ENCODE measurements around the gene CIROP. TPM values are rescaled to one million over a fixed set of nuclear protein-coding genes. Genes with fewer than 3 reads are reported as not detected.

Gene CIROP, protein sequence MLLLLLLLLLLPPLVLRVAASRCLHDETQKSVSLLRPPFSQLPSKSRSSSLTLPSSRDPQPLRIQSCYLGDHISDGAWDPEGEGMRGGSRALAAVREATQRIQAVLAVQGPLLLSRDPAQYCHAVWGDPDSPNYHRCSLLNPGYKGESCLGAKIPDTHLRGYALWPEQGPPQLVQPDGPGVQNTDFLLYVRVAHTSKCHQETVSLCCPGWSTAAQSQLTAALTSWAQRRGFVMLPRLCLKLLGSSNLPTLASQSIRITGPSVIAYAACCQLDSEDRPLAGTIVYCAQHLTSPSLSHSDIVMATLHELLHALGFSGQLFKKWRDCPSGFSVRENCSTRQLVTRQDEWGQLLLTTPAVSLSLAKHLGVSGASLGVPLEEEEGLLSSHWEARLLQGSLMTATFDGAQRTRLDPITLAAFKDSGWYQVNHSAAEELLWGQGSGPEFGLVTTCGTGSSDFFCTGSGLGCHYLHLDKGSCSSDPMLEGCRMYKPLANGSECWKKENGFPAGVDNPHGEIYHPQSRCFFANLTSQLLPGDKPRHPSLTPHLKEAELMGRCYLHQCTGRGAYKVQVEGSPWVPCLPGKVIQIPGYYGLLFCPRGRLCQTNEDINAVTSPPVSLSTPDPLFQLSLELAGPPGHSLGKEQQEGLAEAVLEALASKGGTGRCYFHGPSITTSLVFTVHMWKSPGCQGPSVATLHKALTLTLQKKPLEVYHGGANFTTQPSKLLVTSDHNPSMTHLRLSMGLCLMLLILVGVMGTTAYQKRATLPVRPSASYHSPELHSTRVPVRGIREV
- total RNA-seq: not detected in 2 replicates

DNA sequence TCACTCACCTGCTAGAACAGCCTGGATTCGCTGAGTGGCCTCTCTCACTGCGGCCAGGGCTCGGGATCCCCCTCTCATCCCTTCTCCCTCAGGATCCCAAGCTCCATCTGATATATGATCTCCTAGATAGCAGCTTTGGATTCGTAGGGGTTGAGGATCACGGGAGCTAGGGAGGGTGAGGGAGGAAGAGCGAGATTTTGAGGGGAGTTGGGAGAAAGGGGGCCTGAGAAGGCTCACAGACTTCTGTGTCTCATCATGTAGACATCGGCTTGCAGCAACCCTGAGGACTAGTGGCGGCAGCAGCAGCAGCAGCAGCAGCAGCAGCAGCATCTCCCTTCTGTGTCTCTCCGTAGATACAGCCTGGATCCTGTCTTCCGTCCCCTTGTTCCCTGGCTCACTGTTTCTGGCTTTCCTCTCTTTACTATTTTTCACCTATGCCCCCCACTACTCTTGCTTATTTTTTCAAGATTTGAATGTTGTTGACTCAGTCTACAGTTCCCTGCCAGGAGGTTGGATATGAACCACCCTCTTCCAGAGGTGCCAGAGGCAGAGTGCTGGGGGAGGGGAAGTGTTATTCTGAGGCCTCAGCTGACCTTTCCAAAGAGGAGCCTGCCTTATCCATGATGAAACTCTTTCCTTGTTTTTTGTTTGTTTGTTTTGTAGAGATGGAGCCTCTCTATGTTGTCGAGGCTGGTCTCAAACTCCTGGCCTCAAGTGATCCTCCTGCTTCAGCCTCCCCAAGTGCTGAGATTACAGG, at the start of gene CIROP:
Gene CIROP, minus strand, starts transcription at position 399 of the 757 bp plus-strand sequence. Its CDS starts 69 bp downstream, at position 330.

DNA sequence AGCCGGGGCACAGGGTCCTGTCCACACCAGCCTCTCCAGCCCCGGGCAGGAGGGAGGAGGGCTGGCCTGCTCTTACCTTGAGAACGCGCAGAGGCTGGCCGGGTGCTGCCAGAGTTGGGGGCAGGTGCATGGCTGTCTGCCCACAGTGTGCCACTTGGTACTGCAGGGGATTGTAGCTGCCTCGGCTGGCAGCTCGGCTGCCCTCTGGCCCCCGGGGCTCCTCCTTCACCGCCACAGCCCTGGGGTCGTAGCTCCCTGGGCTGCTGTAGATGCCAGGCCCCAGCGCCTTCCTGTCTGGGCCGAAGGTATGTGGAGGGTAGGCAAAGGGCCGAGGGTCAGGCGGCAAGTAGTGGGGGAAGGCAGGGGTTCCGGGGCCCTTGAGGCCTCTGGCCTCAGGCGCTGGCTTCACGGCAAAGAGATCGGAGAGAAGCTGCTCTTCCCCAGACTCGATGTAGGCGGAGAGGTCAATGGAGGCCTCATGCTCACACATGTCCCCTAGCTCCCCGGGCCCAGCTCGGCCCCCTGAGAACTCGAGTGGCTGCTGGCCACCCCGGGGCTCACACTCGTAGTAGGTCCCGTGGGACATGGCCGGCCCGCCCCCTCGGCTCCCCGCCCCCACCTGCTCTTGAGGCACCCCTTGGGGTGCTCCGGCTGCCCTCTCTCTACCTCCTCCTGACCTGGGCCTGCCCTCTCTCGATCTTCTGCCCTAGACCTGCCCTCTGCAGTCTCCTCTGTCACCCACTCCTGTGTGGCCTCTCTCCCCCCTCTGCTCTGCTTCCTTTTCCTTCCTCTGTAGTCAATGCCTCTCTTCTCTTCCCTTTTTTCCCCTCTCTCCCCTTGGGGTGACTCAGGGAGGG, 13.9 kb upstream of the CIROP start, which contains the start of gene CEBPE:
Gene CEBPE, minus strand, starts transcription at position 750 of the 857 bp plus-strand sequence. Its CDS starts 164 bp downstream, at position 586.

DNA sequence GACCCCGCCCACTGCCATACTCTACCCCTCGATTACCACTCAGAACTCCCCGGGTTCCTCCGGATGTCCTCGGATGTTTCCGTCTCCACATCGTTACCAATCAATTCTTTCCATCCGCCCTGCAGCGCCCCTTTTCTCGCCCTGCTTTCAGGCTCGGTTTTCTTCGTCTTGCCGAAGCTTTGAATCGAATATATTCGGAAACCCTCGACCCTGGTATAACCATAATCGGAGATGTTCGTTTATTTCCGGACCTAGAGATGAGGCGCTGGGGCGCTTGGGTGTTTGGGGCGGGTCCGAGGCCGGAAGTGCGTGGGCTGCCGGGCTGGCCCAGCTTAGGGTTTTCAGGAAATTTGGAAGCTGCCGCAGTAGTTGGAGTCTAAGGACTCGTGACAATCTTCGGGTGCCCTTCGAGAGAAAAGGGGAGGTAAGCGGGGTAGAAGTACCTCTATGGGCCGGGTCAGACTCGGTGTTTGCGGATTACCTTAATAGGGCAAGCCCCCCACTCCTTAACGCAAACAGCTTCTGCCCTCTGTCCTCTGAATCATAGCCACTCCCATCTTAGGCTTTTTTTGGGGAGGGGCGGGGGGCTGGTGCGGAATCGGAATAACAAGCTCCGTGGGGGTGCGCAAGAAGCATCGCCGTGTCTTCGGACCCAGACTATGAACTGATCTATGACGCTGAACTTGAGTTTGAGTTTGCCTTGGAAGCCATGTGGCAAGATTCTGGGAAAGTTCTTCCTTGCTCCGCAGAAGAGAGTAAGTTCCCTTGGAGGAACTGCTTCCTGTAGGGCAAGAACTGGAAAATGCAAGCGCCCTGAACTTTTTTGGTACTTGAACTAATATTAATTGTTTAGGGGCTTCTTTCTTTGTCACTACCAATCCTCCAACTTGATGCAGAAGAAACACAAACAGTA, 9.3 kb downstream of the CIROP start, which contains the start of gene C14orf119:
Gene C14orf119, plus strand, starts transcription at position 310 of the 913 bp plus-strand sequence. CDS start 2,154 bp downstream, outside the sequence.

DNA sequence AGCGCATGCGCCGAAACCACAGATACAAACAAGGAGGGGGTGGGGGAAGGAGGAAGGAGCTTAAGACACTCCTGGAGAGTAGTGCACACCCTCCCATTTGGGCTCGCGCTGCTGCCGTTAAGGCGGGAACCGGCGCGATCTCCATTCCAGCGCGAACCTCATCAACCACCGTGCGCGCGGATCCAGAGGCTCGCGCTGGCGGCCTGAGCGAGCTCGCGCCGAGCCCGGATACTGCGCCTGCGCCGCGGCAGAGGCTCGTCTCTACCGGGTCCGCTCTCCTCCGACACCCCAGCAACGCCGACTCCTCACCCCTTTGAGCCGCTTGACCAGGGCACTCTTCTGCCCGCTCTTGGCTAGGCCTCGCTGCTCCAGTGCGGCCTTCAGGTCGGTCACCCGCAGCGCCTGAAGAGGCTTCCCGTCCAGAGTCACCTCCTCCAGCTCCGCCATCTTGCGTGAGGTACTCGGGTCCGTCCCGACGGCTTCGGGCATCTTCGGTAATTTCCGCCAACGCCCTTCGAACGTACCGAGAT, 10.1 kb downstream of the CIROP start, which contains the start of gene ACIN1:
Gene ACIN1, minus strand, starts transcription at position 471 of the 530 bp plus-strand sequence. Its CDS starts 24 bp downstream, at position 447.

DNA sequence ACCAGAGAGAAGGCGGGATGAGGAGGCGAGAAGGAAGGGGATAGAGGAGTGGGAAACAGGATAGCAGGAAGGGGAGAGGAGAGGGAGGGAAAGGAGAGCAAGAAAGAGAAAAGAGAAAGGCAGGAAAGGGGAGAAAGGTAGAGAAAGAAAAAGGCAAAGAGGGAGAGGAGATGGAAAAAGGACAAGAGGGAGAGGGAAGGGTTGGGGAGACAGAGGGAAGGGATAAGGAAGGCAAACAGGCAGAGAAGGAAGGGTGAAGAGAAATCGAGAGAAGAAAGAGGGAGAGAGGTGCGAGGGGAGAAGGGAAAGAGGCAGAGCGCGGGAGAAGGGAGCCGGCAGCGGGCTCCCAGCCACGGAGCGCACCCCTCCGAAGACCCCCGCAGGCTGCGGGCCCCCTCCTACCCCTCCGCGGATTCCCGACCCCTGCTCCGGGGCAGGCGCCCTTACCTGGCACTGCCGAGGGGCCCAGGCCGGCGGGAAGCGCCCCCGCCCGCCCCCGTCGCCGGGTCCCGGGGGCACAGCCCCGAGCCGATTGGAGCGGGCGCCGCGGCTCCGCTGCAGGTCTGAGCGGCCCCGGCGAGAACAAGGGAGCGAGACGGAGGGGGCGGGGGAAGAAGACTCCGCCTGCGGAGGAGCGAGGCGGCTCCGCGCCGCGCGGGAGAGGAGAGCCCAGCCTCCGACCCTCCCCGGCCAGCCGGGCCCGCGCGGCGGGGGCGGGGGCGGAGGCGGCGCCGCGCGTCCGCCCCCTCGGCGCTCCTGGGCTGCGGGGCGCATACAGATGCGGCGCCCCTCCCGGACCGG, 47.6 kb downstream of the CIROP start, which contains the start of gene CDH24:
Gene CDH24, minus strand, starts transcription at position 565 of the 801 bp plus-strand sequence. CDS start 1,787 bp downstream, outside the sequence.

Other genes starting within 250 kb of the CIROP start
- 64.5 and 67.6 TPM in 2 replicates for gene LRP10, start 233.2 kb downstream of the CIROP start, total RNA-seq
- 0.37 TPM in 1 of 2 replicates, not detected in the other for gene REM2, start 221.8 kb downstream of the CIROP start, total RNA-seq
- gene RBM23, start 185.8 kb downstream of the CIROP start, total RNA-seq: 34.9 and 50.0 TPM in 2 replicates
- 76.8 and 106 TPM in 2 replicates for gene PRMT5, start 175.6 kb downstream of the CIROP start, total RNA-seq
- gene HAUS4, start 147.9 kb downstream of the CIROP start, total RNA-seq: 41.6 and 45.2 TPM in 2 replicates
- gene AJUBA, start 122.4 kb downstream of the CIROP start, total RNA-seq: 3.3 and 12.7 TPM in 2 replicates
- 9.4 and 10.7 TPM in 2 replicates for gene C14orf93, start 94.8 kb downstream of the CIROP start, total RNA-seq
- gene PSMB5, start 70.1 kb downstream of the CIROP start, total RNA-seq: 137 and 164 TPM in 2 replicates
- not detected in 2 replicates for gene PSMB11, start 62.8 kb downstream of the CIROP start, total RNA-seq
- 2.2 and 3.3 TPM in 2 replicates for gene CDH24, start 47.5 kb downstream of the CIROP start, total RNA-seq
- 80.5 and 100 TPM in 2 replicates for gene ACIN1, start 9.9 kb downstream of the CIROP start, total RNA-seq
- 46.9 and 51.8 TPM in 2 replicates for gene C14orf119, start 9.5 kb downstream of the CIROP start, total RNA-seq
- not detected in 2 replicates for gene CEBPE, start 14.3 kb upstream of the CIROP start, total RNA-seq
- gene SLC7A8, start 78.7 kb upstream of the CIROP start, total RNA-seq: 2.2 and 3.3 TPM in 2 replicates
- gene RNF212B, start 132.9 kb upstream of the CIROP start, total RNA-seq: not detected in 2 replicates
- 5.7 and 7.7 TPM in 2 replicates for gene HOMEZ, start 181.1 kb upstream of the CIROP start, total RNA-seq
- gene PPP1R3E, start 197.9 kb upstream of the CIROP start, total RNA-seq: 3.7 and 4.3 TPM in 2 replicates
- gene BCL2L2, start 201.8 kb upstream of the CIROP start, total RNA-seq: 12.5 and 16.8 TPM in 2 replicates
- gene PABPN1, start 216.5 kb upstream of the CIROP start, total RNA-seq: 52.4 and 55.9 TPM in 2 replicates
- gene SLC22A17, start 247.9 kb upstream of the CIROP start, total RNA-seq: 5.3 and 9.9 TPM in 2 replicates